ENCODE measurements around the gene SEMA3D.

GRCh38 chr7:85097844-85098243 lies 89.0 kb downstream of the SEMA3D start:
- TF ChIP-seq RCOR1 (IDR thresholded peaks at IDR 0.05; ENCODE audit: insufficient replicate concordance, low read length) (no peak), CTCF (conservative IDR thresholded peaks at IDR 0.05; ENCODE audit: low read depth, low read length) (no peak), FOS (IDR thresholded peaks at IDR 0.05; ENCODE audit: low read depth, low read length) (no peak)
